ENCODE data around the gene ZW10.

- no peak for TF ChIP-seq POLR2AphosphoS5 (IDR thresholded peaks at IDR 0.05; ENCODE audit: low read depth, low read length)
- no peak for TF ChIP-seq POLR2A (IDR thresholded peaks at IDR 0.05; ENCODE audit: low read depth, low read length)
Measured at GRCh38 chr11:113723787-113724186, 49.7 kb downstream of the ZW10 start.

Data from GM12892 (cell line).